H1 (cell line): ENCODE results near the gene C1orf210. TPM values are rescaled to one million over a fixed set of nuclear protein-coding genes. Genes with fewer than 3 reads are reported as not detected.

Experiments used
- CTCF ChIA-PET: fragments of 300-600 bp; sonication (Branson Sonifier 250); formaldehyde crosslinking; loops from one replicate; lab custom pipeline; 2021; ENCODE audit not compliant: partially characterized antibody; lab: Charles Lee
- POLR2A ChIA-PET: fragments of 300-600 bp; sonication (Branson Sonifier 250); formaldehyde crosslinking; loops from one replicate; lab custom pipeline; 2021; ENCODE audit warnings: inconsistent platforms; ENCODE audit not compliant: partially characterized antibody; lab: Charles Lee
- DNase-seq, 2 experiments: peaks; one replicate each; pipeline versions ENCODE4 v3.0.0 to v3.0.0-alpha.2; 2010 to 2022; ENCODE audit warnings: low spot score in 2 of 2, low read depth in 1 of 2, mixed read lengths in 1 of 2
- FAIRE-seq: peaks from 2 replicates; lab custom pipeline; 2011; peaks lifted over from hg19 to GRCh38; lab: Jason Lieb, UNC
- H2AFZ ChIP-seq: 2 replicates; pipeline ENCODE4 v1.8.1; 2012; ENCODE audit warnings: low read length, inconsistent platforms
- H2AK5ac ChIP-seq: 2 replicates; pipeline ENCODE4 v1.6.1; 2013; ENCODE audit warnings: low read depth, low read length
- H2BK120ac ChIP-seq: replicated peaks from 2 replicates; pipeline ENCODE3; 2013; ENCODE audit warnings: low read depth, low read length, inconsistent platforms
- H2BK12ac ChIP-seq: 2 replicates; pipeline ENCODE4 v1.6.1; 2013; ENCODE audit warnings: low read depth, low read length
- H2BK15ac ChIP-seq: 2 replicates; pipeline ENCODE4 v1.6.1; 2013; ENCODE audit warnings: low read length
- H2BK20ac ChIP-seq: 2 replicates; pipeline ENCODE4 v1.6.1; 2013; ENCODE audit warnings: low read length
- H2BK5ac ChIP-seq: 2 replicates; pipeline ENCODE4 v1.6.1; 2013; ENCODE audit warnings: low read depth, low read length
- H3K14ac ChIP-seq: 2 replicates; pipeline ENCODE4 v1.6.1; 2013; ENCODE audit warnings: inconsistent platforms; ENCODE audit not compliant: insufficient read length
- H3K18ac ChIP-seq: 2 replicates; pipeline ENCODE4 v1.6.1; 2013; ENCODE audit warnings: low read length; ENCODE audit errors: extremely low read depth
- H3K23ac ChIP-seq: 2 replicates; pipeline ENCODE4 v1.6.1; 2013; ENCODE audit warnings: inconsistent platforms; ENCODE audit not compliant: insufficient read length
- H3K23me2 ChIP-seq: 2 replicates; pipeline ENCODE4 v1.6.1; 2013; ENCODE audit warnings: low read depth, low read length
- H3K27ac ChIP-seq: 2 replicates; pipeline ENCODE4 v1.6.1; 2011; ENCODE audit warnings: low read depth, low read length, inconsistent platforms
- H3K27me3 ChIP-seq, 4 experiments: replicated peaks in 1 of 4; 1 replicate in 1 of 4; 2 replicates in 3 of 4; pipeline versions ENCODE4 v1.6.1 to v1.8.1; 2011 to 2013; ENCODE audit warnings: low read length in 3 of 4, mild to moderate bottlenecking in 3 of 4, inconsistent platforms in 2 of 4, mixed read lengths in 2 of 4, moderate library complexity in 1 of 4; ENCODE audit not compliant: control insufficient read depth in 3 of 4, insufficient read depth in 3 of 4; ENCODE audit errors: extremely low read depth in 1 of 4
- H3K36me3 ChIP-seq, 4 experiments: 2 replicates each; pipeline versions ENCODE4 v1.6.1 to v1.8.1; 2011 to 2013; ENCODE audit warnings: mild to moderate bottlenecking in 4 of 4, low read length in 3 of 4, moderate library complexity in 2 of 4, control low read depth in 1 of 4, inconsistent platforms in 1 of 4; ENCODE audit not compliant: insufficient read depth in 4 of 4, control insufficient read depth in 2 of 4
- H3K4ac ChIP-seq: replicated peaks from 2 replicates; pipeline ENCODE3; 2013; ENCODE audit warnings: low read length, low read depth, mixed read lengths, inconsistent platforms; ENCODE audit not compliant: insufficient read length
- H3K4me1 ChIP-seq, 4 experiments: replicated peaks in 1 of 4; 1 replicate in 1 of 4; 2 replicates in 3 of 4; pipeline versions ENCODE4 v1.6.1 to v1.8.1; 2011 to 2013; ENCODE audit warnings: low read length in 3 of 4, inconsistent platforms in 2 of 4, mixed read lengths in 1 of 4; ENCODE audit not compliant: insufficient read depth in 4 of 4, control insufficient read depth in 3 of 4
- H3K4me2 ChIP-seq, 2 experiments: 2 replicates each; pipeline versions ENCODE4 v1.6.1 to v1.8.1; 2011 to 2013; ENCODE audit warnings: low read depth in 2 of 2, low read length in 2 of 2, control low read depth in 1 of 2, inconsistent platforms in 1 of 2, mild to moderate bottlenecking in 1 of 2; ENCODE audit not compliant: insufficient read depth in 1 of 2
- H3K4me3 ChIP-seq, 4 experiments: fragments of 200-600, 300-600 bp in 1 of 4; sonication (generic), shearing (Covaris generic), sonication (Bioruptor Twin) in 1 of 4; 2 replicates each; pipeline versions ENCODE4 v1.5.1 to v1.8.1; 2011 to 2016; ENCODE audit warnings: low read length in 4 of 4, low read depth in 3 of 4, control low read depth in 2 of 4, inconsistent platforms in 2 of 4, mild to moderate bottlenecking in 2 of 4, mixed read lengths in 1 of 4, moderate library complexity in 1 of 4; ENCODE audit not compliant: insufficient read depth in 2 of 4; ENCODE audit errors: extremely low read depth in 1 of 4
- H3K56ac ChIP-seq: replicated peaks from 2 replicates; pipeline ENCODE3; 2013; ENCODE audit warnings: low read depth, mild to moderate bottlenecking, mixed read lengths, low read length, inconsistent platforms; ENCODE audit not compliant: insufficient read length
- H3K79me1 ChIP-seq: 2 replicates; pipeline ENCODE4 v1.6.1; 2013; ENCODE audit warnings: low read depth, low read length, control low read depth
- H3K79me2 ChIP-seq, 2 experiments: 2 replicates each; pipeline versions ENCODE4 v1.6.1 to v1.8.1; 2012 to 2013; ENCODE audit warnings: low read length in 2 of 2, mild to moderate bottlenecking in 2 of 2, inconsistent platforms in 1 of 2; ENCODE audit not compliant: insufficient read depth in 2 of 2, control insufficient read depth in 1 of 2
- H3K9ac ChIP-seq, 4 experiments: replicated peaks in 1 of 4; 1 replicate in 1 of 4; 2 replicates in 3 of 4; pipeline versions ENCODE4 v1.6.1 to v1.8.1; 2011 to 2013; ENCODE audit warnings: low read depth in 3 of 4, low read length in 3 of 4, control low read depth in 2 of 4, mild to moderate bottlenecking in 2 of 4, moderate library complexity in 2 of 4, inconsistent platforms in 1 of 4; ENCODE audit errors: extremely low read depth in 1 of 4
- H3K9me3 ChIP-seq, 2 experiments: 2 replicates each; pipeline versions ENCODE4 v1.6.1 to v1.8.1; 2012 to 2013; ENCODE audit warnings: mild to moderate bottlenecking in 2 of 2, moderate library complexity in 2 of 2, control low read depth in 1 of 2, inconsistent platforms in 1 of 2, low read depth in 1 of 2, low read length in 1 of 2, mixed read lengths in 1 of 2; ENCODE audit not compliant: insufficient read depth in 2 of 2
- H4K20me1 ChIP-seq, 2 experiments: replicated peaks in 1 of 2; 2 replicates each; pipeline versions ENCODE3 to v1.8.1; 2011 to 2013; ENCODE audit warnings: inconsistent platforms in 2 of 2, low read length in 2 of 2, mild to moderate bottlenecking in 1 of 2; ENCODE audit not compliant: insufficient read depth in 2 of 2, control insufficient read depth in 1 of 2
- H4K5ac ChIP-seq: 2 replicates; pipeline ENCODE4 v1.6.1; 2013; ENCODE audit warnings: low read length, low read depth, mixed read lengths, inconsistent platforms; ENCODE audit not compliant: insufficient read length
- H4K8ac ChIP-seq: 2 replicates; pipeline ENCODE4 v1.8.0; 2013; ENCODE audit warnings: mild to moderate bottlenecking, moderate library complexity, low read length, inconsistent platforms; ENCODE audit not compliant: insufficient read depth; ENCODE audit errors: extremely low read depth
- H4K91ac ChIP-seq: replicated peaks from 2 replicates; pipeline ENCODE3; 2013; ENCODE audit warnings: low read length, mixed read lengths, inconsistent platforms; ENCODE audit not compliant: insufficient read length
- CBX8 ChIP-seq: fragments of 300-800, 300-1000 bp; sonication (generic); IDR thresholded peaks from 2 replicates; pipeline ENCODE4 v1.7.1; 2016; ENCODE audit warnings: low read depth, low read length, borderline replicate concordance
- CHD2 ChIP-seq: IDR thresholded peaks from 2 replicates; pipeline ENCODE4 v1.6.1; 2012; ENCODE audit warnings: low read length, improper control_type of control experiment
- GABPA ChIP-seq: IDR thresholded peaks from 2 replicates; pipeline ENCODE4 v1.6.1; 2011; ENCODE audit warnings: mild to moderate bottlenecking, low read length, moderate library complexity, borderline replicate concordance; ENCODE audit not compliant: insufficient read depth
- HDAC2 ChIP-seq, 2 experiments: fragments of 300-600 bp in 1 of 2; sonication (generic) in 1 of 2; IDR thresholded peaks; 2 replicates each; pipeline ENCODE4 v1.6.1; 2011 to 2012; ENCODE audit warnings: low read depth in 2 of 2, low read length in 2 of 2, mild to moderate bottlenecking in 2 of 2, moderate library complexity in 2 of 2, borderline replicate concordance in 1 of 2, inconsistent platforms in 1 of 2
- KDM4A ChIP-seq: IDR thresholded peaks from one replicate; pipeline ENCODE4 v1.7.1; 2012; ENCODE audit warnings: low read depth, mild to moderate bottlenecking, moderate library complexity, low read length, inconsistent platforms; ENCODE audit not compliant: severe bottlenecking
- SIN3A ChIP-seq, 2 experiments: IDR thresholded peaks in 1 of 2; conservative IDR thresholded peaks in 1 of 2; 2 replicates each; pipeline ENCODE4 v1.6.1; 2011 to 2012; ENCODE audit warnings: low read length in 2 of 2, improper control_type of control experiment in 1 of 2, low read depth in 1 of 2, mild to moderate bottlenecking in 1 of 2
- SIRT6 ChIP-seq: IDR thresholded peaks from one replicate; pipeline ENCODE4 v1.7.1; 2012; ENCODE audit warnings: low read length, inconsistent platforms
- SP2 ChIP-seq: IDR thresholded peaks from 2 replicates; pipeline ENCODE4 v1.6.1; 2012; ENCODE audit warnings: mild to moderate bottlenecking, low read length, inconsistent platforms
- SP4 ChIP-seq: IDR thresholded peaks from 2 replicates; pipeline ENCODE4 v1.6.1; 2012; ENCODE audit warnings: low read length, inconsistent platforms
- ZNF274 ChIP-seq: IDR thresholded peaks from 2 replicates; pipeline ENCODE4 v1.7.0; 2012; ENCODE audit warnings: low read length, borderline replicate concordance; ENCODE audit errors: extremely low read depth
- WGBS, 2 experiments: shearing (Covaris generic) in 1 of 2; methylation state at CpG; one replicate each; pipeline versions ENCODE4 v1.1.6 to v1.1.7; 2013 to 2015; ENCODE audit warnings: low lambda C conversion rate in 2 of 2, mixed read lengths in 2 of 2, inconsistent platforms in 1 of 2, low coverage in 1 of 2, missing lambda C conversion rate in 1 of 2; ENCODE audit not compliant: insufficient replicate concordance in 2 of 2, insufficient coverage in 1 of 2, insufficient read length in 1 of 2; ENCODE audit errors: extremely low coverage in 1 of 2, missing lambda C conversion rate in 1 of 2; 5-methylcytosine and 5-hydroxymethylcytosine counted together
- polyA plus RNA-seq, 7 experiments: library from polyadenylated mRNA; depleted of rRNA in 3 of 7; stranded (reverse) in 5 of 7; unstranded in 2 of 7; fragments of >200 nt in 5 of 7; fragments of 200-250 nt in 2 of 7; gene quantifications; 1 replicate in 5 of 7; 2 replicates in 1 of 7; 4 replicates in 1 of 7; pipeline versions ENCODE4 v1.2.1 to v1.2.3, GENCODE V29; 2011 to 2013; ENCODE audit warnings: missing spikeins in 2 of 7, mixed read lengths in 2 of 7
- total RNA-seq: library from RNA; stranded (reverse); fragmentation: NEBNext Ultra II Directional; extraction: Animal tissue kit (Norgen Biotek cat#: 25700); gene quantifications from 2 replicates; pipeline ENCODE4 v1.2.1, GENCODE V29; 2021
- TF ChIP-seq, protein P1 (sequence below): IDR thresholded peaks from 2 replicates; pipeline ENCODE4 v1.6.1; 2012; ENCODE audit warnings: inconsistent platforms
- TF ChIP-seq, protein P2 (sequence below): IDR thresholded peaks from 2 replicates; pipeline ENCODE4 v1.6.1; 2011; ENCODE audit warnings: low read length, improper control_type of control experiment

C1orf210 gene
- total and polyA plus RNA-seq, 2 of the 8 experiments (the other 6 are each of a cell fraction or from before 2014, with no cell fraction given), result 12.0 to 27.9 TPM

DNA sequence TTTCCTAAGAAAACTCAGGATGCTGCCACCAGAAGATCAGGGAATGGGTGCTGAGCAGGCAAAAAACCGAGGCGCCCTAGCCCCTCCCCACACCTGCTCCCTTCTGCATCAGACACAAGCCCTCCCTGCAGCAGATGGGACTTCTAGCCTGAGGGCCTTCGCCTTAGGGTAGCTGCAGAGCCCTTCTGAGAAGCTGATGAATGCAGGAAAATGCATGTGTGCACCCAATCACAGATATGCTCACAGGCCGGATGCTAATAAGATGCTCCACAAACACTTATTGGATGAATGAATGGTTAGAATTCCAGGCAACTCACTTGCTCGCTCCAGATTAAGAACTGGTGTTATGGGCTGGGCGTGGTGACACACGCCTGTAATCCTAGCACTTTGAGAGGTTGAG, 6.8 kb upstream of the C1orf210 start:
- no peaks in the 10 kb centered on the region for H3K27me3 ChIP-seq
- no peak overlapping the region for H3K18ac ChIP-seq
- H3K4me3 ChIP-seq, result no peak overlapping the region
- no peaks in the 10 kb centered on the region; the same call in 1 of the 2 replicates for H3K23me2 ChIP-seq
- FAIRE-seq (no peak), DNase-seq (no peak)
- no peaks in the 10 kb centered on the region for H3K36me3 ChIP-seq
- H3K23ac ChIP-seq, result no peak overlapping the region
- no peak for TF ChIP-seq GABPA
- TF ChIP-seq SP4, result no peak
- TF ChIP-seq, protein P1, sequence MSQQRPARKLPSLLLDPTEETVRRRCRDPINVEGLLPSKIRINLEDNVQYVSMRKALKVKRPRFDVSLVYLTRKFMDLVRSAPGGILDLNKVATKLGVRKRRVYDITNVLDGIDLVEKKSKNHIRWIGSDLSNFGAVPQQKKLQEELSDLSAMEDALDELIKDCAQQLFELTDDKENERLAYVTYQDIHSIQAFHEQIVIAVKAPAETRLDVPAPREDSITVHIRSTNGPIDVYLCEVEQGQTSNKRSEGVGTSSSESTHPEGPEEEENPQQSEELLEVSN, result no peak
- no peak for TF ChIP-seq ZNF274
- TF ChIP-seq CBX8, result no peak
- TF ChIP-seq SIRT6, result no peak
- TF ChIP-seq KDM4A, result no peak
- TF ChIP-seq, protein P2, sequence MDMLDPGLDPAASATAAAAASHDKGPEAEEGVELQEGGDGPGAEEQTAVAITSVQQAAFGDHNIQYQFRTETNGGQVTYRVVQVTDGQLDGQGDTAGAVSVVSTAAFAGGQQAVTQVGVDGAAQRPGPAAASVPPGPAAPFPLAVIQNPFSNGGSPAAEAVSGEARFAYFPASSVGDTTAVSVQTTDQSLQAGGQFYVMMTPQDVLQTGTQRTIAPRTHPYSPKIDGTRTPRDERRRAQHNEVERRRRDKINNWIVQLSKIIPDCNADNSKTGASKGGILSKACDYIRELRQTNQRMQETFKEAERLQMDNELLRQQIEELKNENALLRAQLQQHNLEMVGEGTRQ, result no peak
- no peak for TF ChIP-seq SIN3A (conservative IDR thresholded peaks at IDR 0.05 in 1 of 2, IDR thresholded peaks at IDR 0.05 in 1 of 2; ENCODE audit: low read depth in 1 of 2, low read length in 2 of 2)
- TF ChIP-seq HDAC2 (IDR thresholded peaks at IDR 0.05; ENCODE audit: borderline replicate concordance in 1 of 2, low read depth in 2 of 2, low read length in 2 of 2), result no peak
- TF ChIP-seq SP2, result no peak
- no peak for TF ChIP-seq CHD2
- CTCF ChIA-PET, result interaction anchor here (0.9 to 1.5 kb wide), 2 partner anchors 26 to 66 kb away, joined by 3 read pairs; no protein-coding TSS in a partner anchor
- no peak overlapping the region for H2BK15ac ChIP-seq
- no peak overlapping the region for H2AFZ ChIP-seq
- no peaks in the 10 kb centered on the region for H3K79me1 ChIP-seq
- H3K56ac ChIP-seq, result no peak overlapping the region
- H2BK12ac ChIP-seq, result no peak overlapping the region
- peaks cover 0 to 8% (median 4%) of the 10 kb centered on the region in 4 experiments; a peak in 4 of 7 replicates for H3K4me1 ChIP-seq
- H3K9me3 ChIP-seq, result no peaks in the 10 kb centered on the region
- H4K5ac ChIP-seq, result no peak overlapping the region
- no peak overlapping the region for H2BK5ac ChIP-seq
- WGBS, 2 experiments, result 77% methylated on average over 7 of the region's 7 CpGs; no CpG with 5 or more reads in 1 of the 2 experiments
- no peaks in the 10 kb centered on the region for H4K20me1 ChIP-seq
- H3K27ac ChIP-seq, result no peak overlapping the region
- no peak overlapping the region for H4K8ac ChIP-seq
- no peak overlapping the region for H3K14ac ChIP-seq
- no peak overlapping the region for H3K9ac ChIP-seq
- no peak overlapping the region for H3K4me2 ChIP-seq
- no peaks in the 10 kb centered on the region for H3K79me2 ChIP-seq
- no peak overlapping the region for H3K4ac ChIP-seq
- no peak overlapping the region for H4K91ac ChIP-seq
- no peak overlapping the region for H2BK20ac ChIP-seq
- no peak overlapping the region for H2BK120ac ChIP-seq
- H2AK5ac ChIP-seq, result no peak overlapping the region
- POLR2A ChIA-PET, result interaction anchor here (5.0 kb wide), 1 partner anchor 66 kb away, joined by 19 read pairs; the partner anchor contains the start of gene CDC20
